GOT3 (cell line): ENCODE results near the gene BCL11B.
"Not testable (repeated sequence)": the region's sequence is repeated elsewhere in the genome, so short reads cannot be mapped to it uniquely, and the experiment has no call there.

Experiments
- DNase-seq: peaks from one replicate; lab custom pipeline; 2025; ENCODE audit warnings: mixed read lengths; lab: John Stamatoyannopoulos, UW

The BCL11B gene

DNA sequence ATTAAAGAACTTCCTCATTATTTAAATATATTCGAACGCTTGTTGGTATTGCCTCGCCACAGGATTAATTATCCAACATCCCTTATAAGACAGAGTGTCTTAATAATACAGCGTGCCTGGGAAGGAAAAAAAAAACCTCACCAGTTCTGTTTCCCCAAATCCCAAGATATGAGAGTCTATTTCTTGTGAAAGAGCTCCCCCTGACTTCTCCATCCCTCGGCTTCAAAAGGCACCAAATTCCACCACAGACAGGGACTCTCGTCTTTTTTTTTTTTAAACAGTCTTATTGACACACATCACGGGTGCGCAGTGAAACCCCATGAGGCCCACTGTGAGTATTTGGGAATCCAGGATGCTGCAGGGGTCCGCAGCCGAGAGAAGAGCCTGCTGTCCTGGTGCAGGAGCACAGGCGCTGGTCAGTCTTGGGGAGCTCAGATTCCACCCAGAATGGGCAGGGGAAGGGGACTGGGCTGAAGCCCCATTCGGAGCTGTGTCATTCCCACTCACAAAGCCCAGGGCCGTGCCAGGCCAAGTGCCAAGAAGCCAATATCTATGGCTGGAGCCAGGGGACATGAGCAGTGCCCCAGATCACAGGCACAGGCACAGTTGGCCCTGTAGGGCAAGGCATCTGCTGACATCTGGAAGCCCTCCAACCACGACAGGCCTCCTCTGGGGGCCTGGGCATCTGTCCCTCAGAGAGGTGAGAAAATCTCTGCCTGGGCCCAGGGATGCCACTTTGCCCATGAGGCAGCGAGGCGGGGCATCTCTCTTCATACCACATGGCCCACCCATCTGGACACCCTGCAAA lies 71.9 kb downstream of the BCL11B start:
- no peak for DNase-seq

DNA sequence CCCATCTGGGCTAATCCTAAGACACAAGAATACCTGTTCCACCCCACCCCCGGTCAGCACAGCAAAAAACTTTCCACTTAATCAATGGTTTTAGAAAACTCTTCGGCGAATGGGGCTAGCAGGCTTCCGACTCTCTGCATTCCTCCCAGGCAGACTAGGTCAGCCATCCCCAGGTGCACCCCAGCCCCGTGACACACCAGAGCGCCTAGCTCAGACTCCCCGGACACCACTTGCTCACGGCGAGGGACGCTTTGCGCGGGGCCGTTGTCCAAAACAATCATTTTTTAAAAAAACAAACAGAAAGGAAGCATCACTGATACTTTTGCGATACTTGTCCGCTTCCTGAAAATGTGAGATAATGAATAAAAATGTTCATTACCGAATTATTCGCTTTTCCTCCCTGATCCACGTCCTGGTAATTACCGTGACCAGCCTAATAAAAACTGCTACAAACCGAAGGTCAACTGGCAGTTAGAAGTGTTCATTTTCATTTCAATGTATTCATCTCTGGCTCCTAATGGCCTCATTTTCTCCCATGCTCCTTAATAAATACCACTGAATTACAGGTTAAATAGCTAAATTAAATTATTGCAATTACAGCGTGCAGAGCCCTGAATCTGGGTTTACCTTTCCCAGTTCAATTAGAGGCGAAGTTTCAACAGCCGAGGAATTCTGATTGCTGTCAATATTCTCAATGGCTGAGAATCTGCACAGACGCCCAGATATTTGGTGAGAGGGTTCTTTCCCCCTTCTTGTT lies 73.1 kb downstream of the BCL11B start:
- DNase-seq: no peak

DNA sequence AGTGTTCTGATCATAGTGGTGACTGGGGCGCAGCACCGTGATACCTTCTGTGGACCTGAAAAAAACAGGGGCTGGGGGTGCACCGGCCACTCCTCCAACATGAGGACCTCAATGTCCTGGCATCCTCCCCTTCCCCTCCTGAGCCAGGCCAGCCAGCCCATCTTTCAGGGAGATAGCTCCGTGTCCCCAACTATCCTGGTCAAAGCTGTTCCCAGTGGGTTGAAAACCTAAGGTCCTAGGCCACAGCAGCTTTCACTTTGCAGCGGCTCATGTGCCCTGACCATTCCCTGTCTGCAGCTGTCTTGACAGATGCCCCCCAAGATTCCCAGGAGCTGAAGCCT lies 75.7 kb downstream of the BCL11B start:
- DNase-seq: no peak

DNA sequence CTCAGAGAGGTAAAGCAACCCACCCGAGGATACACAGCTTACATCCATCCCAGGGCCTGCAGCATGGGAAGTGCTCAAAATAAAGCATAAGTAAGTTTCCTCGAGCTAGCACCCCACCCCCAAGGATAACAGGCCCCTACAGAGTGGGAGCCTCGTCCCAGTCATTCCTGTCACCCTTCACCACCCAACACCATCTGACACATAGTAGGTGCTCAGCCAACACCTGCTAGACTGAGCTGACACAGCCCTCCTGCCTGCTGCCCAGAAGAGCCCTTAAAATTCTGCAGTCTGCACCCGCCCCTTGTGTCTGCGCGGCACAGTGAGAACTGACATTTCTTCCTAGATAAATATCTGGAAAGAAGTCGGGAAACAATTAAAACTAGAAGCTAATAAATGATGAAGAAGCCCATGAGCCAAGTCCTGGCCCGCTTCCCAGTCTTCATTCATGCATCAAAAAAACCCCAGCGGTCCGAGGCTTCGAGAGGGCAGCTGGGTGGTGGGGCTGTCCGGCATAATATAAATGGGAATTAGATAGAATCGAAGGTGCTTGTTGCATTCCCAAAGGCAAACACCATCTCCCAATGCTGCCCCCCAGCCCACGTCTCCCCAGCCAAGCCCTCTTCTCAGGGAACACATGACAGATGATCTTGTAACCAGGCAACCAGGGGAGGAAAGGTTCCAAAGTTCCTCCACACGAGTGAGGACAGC lies 76.2 kb downstream of the BCL11B start:
- no peak for DNase-seq

DNA sequence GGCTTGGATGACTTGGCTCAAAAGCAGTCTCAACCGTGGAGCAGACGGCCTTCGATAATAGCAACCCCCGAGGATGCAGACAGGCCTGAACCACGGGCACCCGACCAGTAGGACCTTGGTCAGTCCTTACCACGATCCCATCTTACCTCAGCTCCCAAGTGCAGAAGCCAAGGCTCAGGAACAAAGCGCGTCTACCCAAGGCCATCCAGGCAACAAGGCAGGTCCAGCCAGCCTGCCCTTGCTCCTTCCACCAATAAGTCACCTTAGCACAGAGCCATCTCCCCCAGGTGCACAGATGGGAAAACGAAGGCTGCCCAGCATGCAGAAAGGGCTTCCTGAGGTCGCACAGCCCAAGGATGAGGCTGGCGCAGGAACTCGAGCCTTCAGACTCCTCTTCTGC lies 77.3 kb downstream of the BCL11B start:
- no peak for DNase-seq

DNA sequence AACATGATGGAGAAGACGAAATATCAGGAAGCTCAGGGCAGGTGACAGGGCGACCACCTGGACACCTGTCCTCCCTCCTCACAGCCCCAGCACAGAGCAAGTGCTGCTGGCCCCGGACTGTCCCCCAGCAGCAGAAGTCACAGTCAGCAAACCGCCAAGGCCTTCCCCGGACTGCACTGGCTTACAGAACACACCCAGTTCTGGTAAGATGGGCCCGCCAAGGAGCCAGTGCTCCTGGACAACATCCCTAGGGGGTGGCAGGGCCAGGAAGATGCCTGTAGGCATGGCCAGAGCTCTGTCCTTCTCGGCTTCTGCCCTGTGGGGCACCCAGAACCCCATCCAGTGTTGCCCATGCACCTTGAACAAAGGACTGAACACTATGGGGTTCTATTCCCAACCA lies 77.9 kb downstream of the BCL11B start:
- no peak for DNase-seq

DNA sequence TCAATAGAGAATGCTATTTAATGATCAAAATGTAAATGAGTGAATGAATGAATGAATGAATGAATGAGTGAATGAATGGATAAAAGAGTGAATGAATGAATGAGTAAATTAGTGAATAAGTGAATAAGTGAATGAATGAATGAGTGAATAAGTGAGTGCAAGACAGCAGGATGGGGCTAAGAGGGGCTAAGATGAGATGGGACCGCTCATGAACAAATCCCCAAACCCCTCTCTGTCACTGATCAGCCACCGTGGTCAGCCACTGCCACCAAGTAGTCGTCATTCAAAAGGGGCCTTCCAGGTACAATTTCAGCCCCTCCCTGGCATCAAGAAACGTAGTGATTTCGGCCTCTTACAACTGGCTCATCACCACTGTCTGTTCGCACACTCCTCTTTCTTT lies 79.2 kb downstream of the BCL11B start:
- DNase-seq: no peak

DNA sequence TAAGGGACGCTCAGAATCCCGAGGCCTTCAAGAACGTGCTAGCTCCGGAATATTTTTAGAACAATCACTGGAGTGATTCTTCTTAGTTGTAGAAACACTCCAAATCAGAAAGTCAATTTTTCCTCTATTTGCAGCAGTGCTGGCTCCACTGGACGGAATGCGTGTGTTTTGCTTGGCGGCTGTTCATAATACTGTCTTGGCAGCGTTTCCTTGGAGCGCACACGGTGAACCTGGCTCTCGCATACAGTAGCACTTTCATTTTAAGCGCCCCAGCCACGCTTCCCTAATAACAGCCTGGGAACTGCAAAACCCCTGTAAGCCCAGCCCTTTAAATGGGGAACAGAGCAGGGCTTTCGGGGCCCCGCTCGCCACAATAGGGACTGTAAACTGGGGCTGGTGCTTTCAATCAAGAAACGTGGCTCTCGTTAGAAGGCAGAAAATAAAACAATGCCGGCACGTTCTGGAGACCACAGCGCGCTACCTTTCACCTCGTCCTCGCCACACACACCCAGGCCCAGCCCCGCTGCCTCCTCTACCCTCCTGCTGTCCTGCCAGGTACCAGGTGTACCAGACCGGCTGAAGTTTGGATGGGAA lies 79.9 kb downstream of the BCL11B start:
- no peak for DNase-seq

DNA sequence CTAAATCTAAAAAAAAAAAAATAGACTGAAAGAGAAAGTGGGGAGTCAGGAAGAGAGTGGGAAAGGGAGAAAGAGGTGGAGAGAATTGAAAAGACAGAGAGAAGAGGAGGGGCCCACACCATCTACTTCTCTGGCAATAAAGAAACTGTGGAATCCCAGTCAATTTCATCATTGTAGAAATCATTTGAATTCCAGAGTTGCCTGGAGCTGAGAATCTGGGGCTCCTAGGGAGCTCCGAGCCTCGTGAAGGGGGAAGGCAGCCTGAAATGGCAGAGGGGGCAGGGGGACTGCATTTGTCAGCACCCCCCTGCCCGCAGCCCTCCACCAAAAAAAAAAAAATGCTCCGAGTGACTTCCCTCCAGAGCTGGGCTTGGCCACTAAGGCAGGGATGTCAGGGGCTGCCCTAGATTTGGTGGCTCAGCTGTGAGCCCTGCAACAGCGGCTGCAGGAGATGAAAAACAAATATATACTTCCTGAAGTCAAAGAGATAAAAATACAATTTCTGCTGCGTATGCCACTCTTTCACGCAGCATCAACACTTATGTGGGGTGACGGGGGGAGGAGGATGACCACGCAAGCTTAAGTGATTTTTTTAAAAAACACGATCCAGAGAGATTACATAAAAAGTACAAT lies 80.5 kb downstream of the BCL11B start:
- no peak for DNase-seq

DNA sequence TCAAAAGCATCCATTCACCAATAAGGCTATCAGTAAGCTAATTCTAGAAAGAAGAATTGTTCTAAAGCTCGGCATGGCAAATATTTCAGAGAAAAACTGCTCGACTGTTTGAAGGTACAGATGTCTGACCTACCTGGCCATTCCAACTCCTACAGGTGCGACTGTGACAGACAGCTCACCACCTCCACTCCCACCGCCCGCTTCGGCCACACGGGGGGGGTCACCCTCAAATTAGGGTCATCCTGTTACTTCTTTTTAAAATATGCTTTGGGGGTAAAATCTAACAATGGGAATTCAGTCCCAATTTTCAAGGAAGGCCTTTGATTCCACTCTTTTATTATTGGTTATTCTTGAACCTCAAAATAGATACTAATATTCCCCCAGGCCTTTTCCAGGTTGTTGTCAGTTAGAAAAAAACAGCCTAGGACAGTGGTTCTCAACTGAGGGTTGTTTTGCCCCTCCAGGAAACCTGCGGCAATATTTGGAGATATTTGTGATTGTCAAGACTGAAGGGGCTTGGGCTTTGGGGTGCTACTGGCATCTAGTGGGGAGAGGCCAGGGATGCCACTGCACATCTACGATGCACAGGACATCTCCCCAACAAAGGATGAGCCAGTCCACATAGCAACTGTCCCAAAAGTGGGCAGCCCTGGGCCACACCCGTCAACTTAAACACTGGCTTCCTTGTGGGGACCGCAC lies 81.2 kb downstream of the BCL11B start:
- no peak for DNase-seq

DNA sequence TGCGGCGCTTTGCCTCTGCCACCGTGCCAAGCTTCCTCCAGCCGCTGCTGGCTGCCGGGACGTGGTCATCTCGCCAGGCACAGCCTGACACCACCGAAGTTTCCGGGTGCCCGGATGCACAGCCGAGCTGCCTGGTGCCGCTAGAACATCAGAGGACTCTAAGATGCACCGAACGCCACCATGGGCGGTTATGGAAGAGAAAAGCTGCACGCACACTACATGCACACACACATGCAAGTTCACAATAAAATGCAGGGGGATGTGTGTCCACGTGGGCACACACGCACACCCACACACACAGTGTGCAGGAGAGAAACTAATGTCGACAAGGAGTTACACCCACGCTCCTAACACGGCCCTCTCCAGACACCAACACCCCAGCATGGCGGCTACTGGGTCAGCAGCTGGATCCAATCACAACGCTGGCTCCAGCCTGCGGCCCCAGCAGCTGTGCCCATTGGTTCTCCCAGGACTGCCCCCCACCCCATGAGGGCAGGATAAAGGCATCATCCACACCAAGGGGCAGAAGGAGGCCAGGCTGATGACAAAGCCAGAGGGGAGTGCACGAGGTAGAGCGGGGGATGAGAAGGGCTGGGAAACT lies 82.7 kb downstream of the BCL11B start:
- no peak for DNase-seq

DNA sequence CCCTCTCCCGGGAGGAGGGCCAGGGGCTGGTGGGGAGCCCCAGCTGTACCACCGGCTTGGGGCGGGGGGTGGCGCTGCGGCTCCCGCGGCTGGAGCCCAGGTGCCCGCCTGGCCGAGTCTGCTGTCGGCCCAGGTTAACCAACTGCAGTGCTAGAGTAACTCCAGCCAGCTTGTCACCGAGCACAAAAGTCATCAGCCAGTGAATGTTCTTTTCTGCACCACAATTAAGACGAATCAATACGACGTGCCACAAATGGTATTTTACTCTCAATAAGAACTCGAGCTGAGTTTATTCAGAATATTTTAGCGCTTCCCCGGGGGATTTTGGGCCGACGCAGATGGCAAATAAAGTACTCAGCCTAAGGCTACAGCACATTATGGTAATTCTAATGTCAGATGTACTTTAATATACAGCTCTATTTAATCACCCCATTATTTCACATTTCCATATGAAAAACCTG lies 83.2 kb downstream of the BCL11B start:
- DNase-seq: no peak

DNA sequence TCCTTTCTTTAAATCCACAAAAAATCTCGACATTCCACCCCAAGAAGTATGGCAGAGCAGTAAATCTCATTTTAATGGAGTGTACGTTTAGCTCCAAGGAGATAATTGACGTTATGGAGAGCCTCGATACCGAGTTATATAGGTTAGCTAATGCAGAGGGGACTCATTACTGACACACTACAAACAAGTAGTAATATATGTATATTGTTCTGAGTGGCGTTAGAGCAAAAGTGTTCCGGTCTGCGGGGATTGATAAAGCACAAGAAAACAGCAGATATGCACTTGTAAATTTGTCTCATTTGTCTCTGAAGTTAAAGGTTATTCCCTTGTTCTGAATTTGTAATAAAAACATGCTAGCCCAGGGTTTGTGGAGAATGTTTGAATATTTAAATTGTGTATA lies 84.1 kb downstream of the BCL11B start:
- no peak for DNase-seq

DNA sequence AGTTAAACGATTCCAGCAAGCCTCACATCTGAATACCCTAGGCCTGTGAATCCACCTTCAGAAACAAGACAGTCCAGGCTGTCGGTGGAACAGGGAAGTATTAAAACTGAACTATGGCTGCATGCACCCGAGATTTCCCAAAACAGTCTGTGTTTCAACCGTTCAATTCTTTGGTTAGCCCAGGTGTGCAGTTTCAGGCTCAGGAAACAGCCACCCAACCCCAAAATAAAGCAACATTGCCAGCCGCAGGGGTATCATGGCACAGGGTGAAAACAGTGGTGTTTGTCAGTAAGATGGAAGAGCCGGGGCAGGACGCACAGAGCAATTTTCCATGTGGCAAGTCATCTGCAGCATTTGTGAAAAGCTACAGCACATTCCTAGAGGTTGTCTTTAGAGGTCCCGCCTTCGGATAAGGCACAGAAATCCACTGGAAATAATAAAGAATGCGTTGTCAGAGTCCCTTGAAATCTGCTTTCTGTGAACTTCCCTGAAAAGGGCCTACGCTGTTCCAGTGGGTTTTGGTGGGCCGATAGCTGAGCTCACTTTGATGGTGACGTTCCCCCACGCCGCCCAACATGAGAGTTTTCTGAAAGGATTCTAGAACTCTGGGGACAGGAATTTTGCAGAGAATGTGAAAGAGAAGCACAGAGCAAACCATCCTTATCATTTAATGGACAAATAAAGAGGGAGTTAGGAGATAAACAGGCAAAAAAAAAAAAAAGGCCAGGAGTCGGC lies 84.9 kb downstream of the BCL11B start:
- no peak for DNase-seq

DNA sequence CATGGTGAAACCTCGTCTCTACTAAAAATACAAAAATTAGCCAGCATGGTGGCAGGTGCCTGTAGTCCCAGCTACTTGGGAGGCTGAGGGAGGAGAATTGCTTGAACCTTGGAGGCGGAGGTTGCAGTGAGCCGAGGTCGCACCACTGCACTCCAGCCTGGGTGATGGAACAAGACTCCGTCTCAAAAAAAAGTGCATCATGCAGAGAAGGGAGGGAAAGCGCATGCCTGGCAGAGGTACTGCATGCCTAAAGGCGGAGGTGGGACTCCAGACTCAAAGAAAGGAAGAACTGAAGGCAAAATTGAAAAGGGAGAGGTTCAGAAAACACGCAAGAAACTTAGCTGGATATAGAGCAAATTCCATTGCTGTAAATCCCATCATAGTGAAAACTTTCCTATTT lies 85.7 kb downstream of the BCL11B start:
- DNase-seq: not testable (repeated sequence)

DNA sequence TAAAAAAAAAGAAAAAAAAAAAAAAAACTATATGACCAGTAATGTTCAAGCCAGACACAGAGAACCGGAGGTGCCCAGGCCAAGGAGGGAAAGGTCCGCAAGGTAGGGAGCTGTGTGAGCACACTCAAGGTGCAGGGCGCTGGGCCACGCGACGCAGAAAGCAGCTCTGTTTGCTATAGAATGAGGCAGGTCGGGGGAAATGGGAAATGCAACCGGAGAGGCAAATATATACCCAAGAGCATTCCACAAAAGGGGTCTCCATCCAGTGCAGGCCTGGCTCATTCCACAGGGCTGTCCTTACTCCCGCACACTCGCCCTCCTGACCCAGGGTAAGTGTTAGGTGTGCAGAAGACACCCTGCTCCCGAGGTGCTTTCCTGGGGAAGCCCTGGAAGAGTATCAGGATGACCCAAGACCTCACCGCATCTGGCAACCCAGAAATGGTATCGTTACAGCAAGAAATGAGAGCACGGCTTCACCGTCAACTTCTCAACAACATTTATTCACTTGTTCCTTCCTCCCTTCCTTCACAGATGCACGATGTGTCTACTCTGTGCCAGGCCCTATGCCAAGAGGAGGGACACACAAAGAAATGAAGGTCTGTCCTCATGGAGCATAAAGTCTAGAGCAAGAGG lies 86.4 kb downstream of the BCL11B start:
- no peak for DNase-seq

DNA sequence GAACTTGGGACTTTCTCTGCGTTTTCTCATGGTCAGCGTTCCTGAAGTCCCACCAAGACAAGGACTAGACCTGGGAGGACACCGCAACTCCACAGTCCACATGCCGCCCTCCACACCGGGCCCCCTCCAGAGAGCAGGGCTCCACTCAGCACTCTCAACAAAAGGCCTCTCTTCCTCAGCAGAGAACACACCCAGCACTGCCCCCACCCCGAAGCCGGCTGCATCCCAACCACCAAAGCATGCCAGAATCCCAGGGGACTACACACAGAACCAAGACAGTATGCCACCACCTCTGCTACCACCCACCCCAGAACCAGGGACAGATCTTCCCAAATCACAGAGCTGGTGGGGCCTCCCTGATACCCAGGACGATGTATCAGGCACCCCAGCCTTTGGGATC lies 88.3 kb downstream of the BCL11B start:
- DNase-seq: no peak

DNA sequence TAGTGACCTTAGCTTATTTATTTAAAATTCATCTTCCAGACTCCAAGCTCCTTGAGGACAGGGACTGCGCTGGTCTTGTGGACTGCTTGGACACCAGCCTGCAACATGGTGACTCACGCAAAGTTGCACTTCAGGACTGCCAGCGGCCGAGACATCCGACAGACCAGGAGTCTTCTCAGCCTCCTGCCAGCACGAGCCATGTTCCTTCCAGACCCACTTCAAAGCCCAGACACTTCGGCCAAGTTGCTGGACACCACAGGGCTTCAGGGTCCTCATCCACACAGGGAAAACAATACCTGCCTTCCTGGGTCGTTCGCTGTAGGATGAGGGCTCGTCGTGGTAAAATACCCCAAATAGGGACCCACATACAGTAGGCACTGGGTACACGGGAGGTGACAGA lies 88.7 kb downstream of the BCL11B start:
- no peak for DNase-seq

DNA sequence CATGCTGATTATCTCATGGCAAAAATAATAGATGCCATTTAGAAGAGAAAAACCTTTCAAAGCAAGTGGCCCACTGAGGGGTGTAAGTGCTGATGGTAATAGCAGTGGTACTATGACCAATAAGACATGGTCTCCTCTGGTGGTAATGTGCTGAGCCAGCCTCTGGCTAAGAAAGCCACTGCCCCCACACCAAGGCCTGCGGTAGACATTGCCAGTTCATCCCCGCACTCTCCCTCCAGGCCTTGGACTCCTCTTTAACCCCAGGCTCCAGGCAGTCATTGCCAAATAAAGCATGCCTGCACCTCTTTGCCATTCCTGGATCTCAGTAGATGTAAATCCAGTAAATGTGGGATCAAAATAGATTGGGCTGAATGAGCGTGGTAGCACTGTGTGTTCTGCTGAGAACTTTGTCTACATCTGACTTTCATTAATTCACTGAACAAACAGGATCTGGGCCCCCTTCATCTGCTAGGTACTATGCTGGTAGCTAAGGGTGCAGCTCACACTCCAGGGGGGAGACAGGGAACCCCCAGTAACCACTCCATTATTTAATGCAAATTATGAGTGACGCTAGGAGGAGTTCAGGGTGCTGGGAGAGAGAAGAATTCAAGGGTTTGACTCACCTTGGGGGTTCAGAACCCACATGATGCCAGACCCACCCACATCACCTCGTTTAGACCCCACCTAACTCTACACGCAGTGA lies 89.3 kb downstream of the BCL11B start:
- no peak for DNase-seq
